ENCODE measurements around the gene C2.

DNA sequence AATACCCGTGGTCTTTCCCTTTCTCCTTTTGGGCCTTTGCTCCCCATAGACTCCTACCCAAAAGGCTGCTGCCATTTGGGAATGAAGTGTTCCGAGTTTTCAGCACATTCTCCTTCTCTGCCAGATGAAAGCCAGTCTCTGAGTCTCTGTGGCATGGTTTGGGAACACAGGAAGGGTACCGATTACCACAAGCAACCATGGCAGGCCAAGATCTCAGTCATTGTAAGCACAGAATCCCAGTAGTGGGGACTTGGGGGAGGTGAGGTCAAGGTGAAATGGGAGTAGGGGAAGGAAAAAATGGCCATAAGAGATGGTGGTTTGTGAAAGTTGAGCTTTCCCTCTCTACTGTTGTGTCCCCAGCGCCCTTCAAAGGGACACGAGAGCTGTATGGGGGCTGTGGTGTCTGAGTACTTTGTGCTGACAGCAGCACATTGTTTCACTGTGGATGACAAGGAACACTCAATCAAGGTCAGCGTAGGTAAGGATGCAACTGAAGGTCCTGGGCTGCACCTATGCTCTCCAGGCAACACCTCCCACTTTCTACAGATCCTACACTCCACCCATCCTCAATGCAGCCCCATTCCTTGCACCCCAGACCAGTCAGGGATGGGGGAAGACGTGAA is 22.5 kb downstream of the C2 start:
- TF ChIP-seq NR1H2 (CRISPR knock-in tag; IDR thresholded peaks at IDR 0.05) (no peak), CTCF (IDR thresholded peaks at IDR 0.05) (no peak), CREB1 (CRISPR knock-in tag; IDR thresholded peaks at IDR 0.05) (no peak), ATF2 (CRISPR knock-in tag; IDR thresholded peaks at IDR 0.05; ENCODE audit: borderline replicate concordance, low read depth) (no peak), SMAD3 (CRISPR knock-in tag; IDR thresholded peaks at IDR 0.05; ENCODE audit: borderline replicate concordance) (no peak), KAT7 (CRISPR knock-in tag; IDR thresholded peaks at IDR 0.05; ENCODE audit: borderline replicate concordance) (no peak), NFYB (CRISPR knock-in tag; conservative IDR thresholded peaks at IDR 0.05; ENCODE audit: low read depth) (no peak), ZNF512 (CRISPR knock-in tag; IDR thresholded peaks at IDR 0.05; ENCODE audit: borderline replicate concordance) (no peak), JUN (CRISPR knock-in tag; IDR thresholded peaks at IDR 0.05) (no peak)
- TF ChIP-seq, protein P1, sequence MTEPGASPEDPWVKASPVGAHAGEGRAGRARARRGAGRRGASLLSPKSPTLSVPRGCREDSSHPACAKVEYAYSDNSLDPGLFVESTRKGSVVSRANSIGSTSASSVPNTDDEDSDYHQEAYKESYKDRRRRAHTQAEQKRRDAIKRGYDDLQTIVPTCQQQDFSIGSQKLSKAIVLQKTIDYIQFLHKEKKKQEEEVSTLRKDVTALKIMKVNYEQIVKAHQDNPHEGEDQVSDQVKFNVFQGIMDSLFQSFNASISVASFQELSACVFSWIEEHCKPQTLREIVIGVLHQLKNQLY (CRISPR knock-in tag; IDR thresholded peaks at IDR 0.05): no peak
- TF ChIP-seq, protein P2, sequence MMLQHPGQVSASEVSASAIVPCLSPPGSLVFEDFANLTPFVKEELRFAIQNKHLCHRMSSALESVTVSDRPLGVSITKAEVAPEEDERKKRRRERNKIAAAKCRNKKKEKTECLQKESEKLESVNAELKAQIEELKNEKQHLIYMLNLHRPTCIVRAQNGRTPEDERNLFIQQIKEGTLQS (CRISPR knock-in tag; conservative IDR thresholded peaks at IDR 0.05): no peak
- TF ChIP-seq, protein P3, sequence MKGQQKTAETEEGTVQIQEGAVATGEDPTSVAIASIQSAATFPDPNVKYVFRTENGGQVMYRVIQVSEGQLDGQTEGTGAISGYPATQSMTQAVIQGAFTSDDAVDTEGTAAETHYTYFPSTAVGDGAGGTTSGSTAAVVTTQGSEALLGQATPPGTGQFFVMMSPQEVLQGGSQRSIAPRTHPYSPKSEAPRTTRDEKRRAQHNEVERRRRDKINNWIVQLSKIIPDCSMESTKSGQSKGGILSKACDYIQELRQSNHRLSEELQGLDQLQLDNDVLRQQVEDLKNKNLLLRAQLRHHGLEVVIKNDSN (CRISPR knock-in tag; IDR thresholded peaks at IDR 0.05): no peak
- TF ChIP-seq, protein P4, sequence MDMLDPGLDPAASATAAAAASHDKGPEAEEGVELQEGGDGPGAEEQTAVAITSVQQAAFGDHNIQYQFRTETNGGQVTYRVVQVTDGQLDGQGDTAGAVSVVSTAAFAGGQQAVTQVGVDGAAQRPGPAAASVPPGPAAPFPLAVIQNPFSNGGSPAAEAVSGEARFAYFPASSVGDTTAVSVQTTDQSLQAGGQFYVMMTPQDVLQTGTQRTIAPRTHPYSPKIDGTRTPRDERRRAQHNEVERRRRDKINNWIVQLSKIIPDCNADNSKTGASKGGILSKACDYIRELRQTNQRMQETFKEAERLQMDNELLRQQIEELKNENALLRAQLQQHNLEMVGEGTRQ (CRISPR knock-in tag; IDR thresholded peaks at IDR 0.05): no peak
